SU-DHL-6 (cell line): ENCODE data around the gene SOCS6.

Experiments
- EZH2phosphoT487 ChIP-seq: fragments of 200-600 bp; sonication (generic), shearing (Covaris generic); conservative IDR thresholded peaks from 2 replicates; pipeline ENCODE4 v1.6.1; 2018; ENCODE audit warnings: mild to moderate bottlenecking, antibody characterized with exemption, low read length, moderate library complexity, mixed read lengths
- TF ChIP-seq, protein P1 (sequence below): fragments of 200-600 bp; sonication (generic); IDR thresholded peaks from one replicate; pipeline ENCODE4 v1.5.1; 2017; ENCODE audit warnings: antibody characterized with exemption, mild to moderate bottlenecking, low read length, moderate library complexity; ENCODE audit not compliant: insufficient read depth, poor library complexity, severe bottlenecking

DNA sequence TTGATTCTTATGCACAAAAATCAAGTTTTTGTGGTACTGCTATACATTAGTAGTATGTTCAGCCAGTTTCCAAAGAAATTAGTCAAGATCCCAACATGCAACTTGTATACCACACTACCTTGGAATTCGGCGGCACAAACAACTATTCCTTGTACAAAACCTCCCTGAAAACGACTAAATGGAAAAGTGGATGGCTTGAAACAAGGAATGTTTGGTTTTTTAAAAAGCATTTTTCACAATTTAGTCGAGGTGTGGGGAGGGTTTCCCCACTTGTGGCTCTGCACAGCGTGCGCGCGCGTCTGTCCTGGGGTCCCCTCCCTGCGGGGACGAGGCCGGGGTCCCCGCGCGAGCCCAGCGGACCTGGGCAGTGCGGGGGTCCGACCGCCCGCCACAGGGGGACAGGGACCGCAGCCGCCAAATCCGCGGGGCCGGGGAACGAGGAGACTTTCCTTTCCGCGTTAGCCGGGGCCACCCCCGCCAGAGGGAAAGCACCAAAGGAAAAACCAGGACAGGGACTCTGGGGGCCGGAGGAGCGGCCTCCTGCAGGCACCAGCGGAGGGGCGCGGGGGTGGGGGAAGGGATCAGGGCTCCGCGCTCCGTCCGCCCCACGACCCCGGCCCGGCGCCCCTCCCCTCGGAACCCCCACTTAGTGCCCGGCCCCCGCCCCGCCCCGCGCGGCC, 534 bp upstream of the SOCS6 start:
- TF ChIP-seq, protein P1, sequence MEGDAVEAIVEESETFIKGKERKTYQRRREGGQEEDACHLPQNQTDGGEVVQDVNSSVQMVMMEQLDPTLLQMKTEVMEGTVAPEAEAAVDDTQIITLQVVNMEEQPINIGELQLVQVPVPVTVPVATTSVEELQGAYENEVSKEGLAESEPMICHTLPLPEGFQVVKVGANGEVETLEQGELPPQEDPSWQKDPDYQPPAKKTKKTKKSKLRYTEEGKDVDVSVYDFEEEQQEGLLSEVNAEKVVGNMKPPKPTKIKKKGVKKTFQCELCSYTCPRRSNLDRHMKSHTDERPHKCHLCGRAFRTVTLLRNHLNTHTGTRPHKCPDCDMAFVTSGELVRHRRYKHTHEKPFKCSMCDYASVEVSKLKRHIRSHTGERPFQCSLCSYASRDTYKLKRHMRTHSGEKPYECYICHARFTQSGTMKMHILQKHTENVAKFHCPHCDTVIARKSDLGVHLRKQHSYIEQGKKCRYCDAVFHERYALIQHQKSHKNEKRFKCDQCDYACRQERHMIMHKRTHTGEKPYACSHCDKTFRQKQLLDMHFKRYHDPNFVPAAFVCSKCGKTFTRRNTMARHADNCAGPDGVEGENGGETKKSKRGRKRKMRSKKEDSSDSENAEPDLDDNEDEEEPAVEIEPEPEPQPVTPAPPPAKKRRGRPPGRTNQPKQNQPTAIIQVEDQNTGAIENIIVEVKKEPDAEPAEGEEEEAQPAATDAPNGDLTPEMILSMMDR = no peak
- no peak for TF ChIP-seq EZH2phosphoT487
